HepG2 (cell line): Measurements from ENCODE around the gene DHX8. TPM values are rescaled to one million over a fixed set of nuclear protein-coding genes. Genes with fewer than 3 reads are reported as not detected.

ENCODE experiments used
- CREB1 ChIP-seq, 2 experiments: fragments of 450-650 bp in 1 of 2; IDR thresholded peaks; 2 replicates each; pipeline ENCODE4 v1.6.1; 2016 to 2017; ENCODE audit warnings: control low read depth in 1 of 2, mild to moderate bottlenecking in 1 of 2, missing compliant biosample characterization in 1 of 2, missing genetic modification characterization in 1 of 2
- HOXD1 ChIP-seq: sonication (generic); formaldehyde crosslinking; IDR thresholded peaks from 2 replicates; pipeline ENCODE4 v1.5.0; 2020; ENCODE audit warnings: missing genetic modification reagents
- IKZF4 ChIP-seq: sonication (generic); formaldehyde crosslinking; IDR thresholded peaks from 2 replicates; pipeline ENCODE4 v1.5.1; 2020; ENCODE audit warnings: borderline replicate concordance, mild to moderate bottlenecking, low read depth, missing genetic modification reagents; ENCODE audit errors: not compliant biosample characterization
- JUND ChIP-seq: sonication (generic); formaldehyde crosslinking; IDR thresholded peaks from 2 replicates; pipeline ENCODE4 v1.8.0; 2022; ENCODE audit warnings: mild to moderate bottlenecking, missing genetic modification reagents
- RNF2 ChIP-seq: fragments of 450-650 bp; conservative IDR thresholded peaks from 2 replicates; pipeline ENCODE4 v1.6.1; 2016; ENCODE audit warnings: low read depth
- ZBED4 ChIP-seq: sonication (generic); formaldehyde crosslinking; IDR thresholded peaks from 2 replicates; pipeline ENCODE4 v1.4.0; 2020; ENCODE audit warnings: missing genetic modification reagents, borderline replicate concordance
- ZNF251 ChIP-seq: sonication (generic); formaldehyde crosslinking; IDR thresholded peaks from 2 replicates; pipeline ENCODE4 v1.9.0; 2021; ENCODE audit warnings: mild to moderate bottlenecking, missing genetic modification reagents
- ZNF275 ChIP-seq: sonication (generic); formaldehyde crosslinking; IDR thresholded peaks from 2 replicates; pipeline ENCODE4 v1.8.0; 2022; ENCODE audit warnings: missing genetic modification reagents, mild to moderate bottlenecking, inconsistent platforms, borderline replicate concordance
- ZNF503 ChIP-seq: sonication (generic); formaldehyde crosslinking; IDR thresholded peaks from 2 replicates; pipeline ENCODE4 v1.4.0; 2020; ENCODE audit warnings: missing genetic modification reagents
- ZNF549 ChIP-seq: sonication (generic); formaldehyde crosslinking; IDR thresholded peaks from 2 replicates; pipeline ENCODE4 v1.5.0; 2020; ENCODE audit warnings: missing genetic modification reagents
- ZNF574 ChIP-seq: sonication (generic); formaldehyde crosslinking; IDR thresholded peaks from 2 replicates; pipeline ENCODE4 v1.4.0; 2020; ENCODE audit warnings: missing genetic modification reagents
- ZNF784 ChIP-seq: sonication (generic); formaldehyde crosslinking; IDR thresholded peaks from 2 replicates; pipeline ENCODE4 v1.5.1; 2020; ENCODE audit warnings: missing genetic modification reagents, mild to moderate bottlenecking, borderline replicate concordance
- ZSCAN22 ChIP-seq: sonication (generic); formaldehyde crosslinking; IDR thresholded peaks from 2 replicates; pipeline ENCODE4 v1.4.0; 2020; ENCODE audit warnings: mild to moderate bottlenecking, missing genetic modification reagents
- polyA plus RNA-seq, 8 experiments: library from polyadenylated mRNA; depleted of rRNA in 3 of 8; stranded (reverse) in 7 of 8; unstranded in 1 of 8; fragments of >200 nt; fragmentation: Illumina TruSeq in 4 of 8; extraction: Trizol in 4 of 8; gene quantifications; 2 replicates each; pipeline versions ENCODE4 v1.2.1 to v1.2.3, GENCODE V29; 2011 to 2016; ENCODE audit warnings: low read depth in 4 of 8, missing spikeins in 1 of 8, mixed read lengths in 1 of 8; ENCODE audit not compliant: insufficient read depth in 1 of 8
- total RNA-seq, 5 experiments: library from RNA; depleted of rRNA; stranded (reverse); fragments of >200 nt; fragmentation: Illumina TruSeq; extraction: Trizol; gene quantifications; 2 replicates each; pipeline ENCODE4 v1.2.3, GENCODE V29; 2016; ENCODE audit warnings: low read depth in 1 of 5

Gene DHX8
- total and polyA plus RNA-seq, 2 of the 13 experiments (the other 11 are each of a cell fraction or from before 2014, with no cell fraction given) = 24.8 to 48.9 TPM

- TF ChIP-seq ZNF503 (CRISPR knock-in tag) = peak; percentile 95
- TF ChIP-seq ZSCAN22 (CRISPR knock-in tag) = peak; percentile 66; the same call in 1 of the 2 replicates
- TF ChIP-seq HOXD1 = peak; percentile 50
- TF ChIP-seq CREB1 (IDR thresholded peaks at IDR 0.05) = peak; percentile 53; the same call in 1 of the 2 replicates
- peak; percentile 82 for TF ChIP-seq CREB1 (CRISPR knock-in tag; IDR thresholded peaks at IDR 0.05)
- peak; percentile 74 for TF ChIP-seq ZNF574 (CRISPR knock-in tag)
- no peak for TF ChIP-seq RNF2
- TF ChIP-seq ZNF251 = 0 out of 2 replicates have a peak, but pooled peaks have one; percentile 45
- TF ChIP-seq ZNF784 (CRISPR knock-in tag) = no peak
- TF ChIP-seq ZNF275 (CRISPR knock-in tag) = peak; percentile 95; the same call in 1 of the 2 replicates
- TF ChIP-seq ZBED4 = no peak
- no peak for TF ChIP-seq IKZF4 (CRISPR knock-in tag)
- no peak for TF ChIP-seq ZNF549 (CRISPR knock-in tag)
- TF ChIP-seq JUND (CRISPR knock-in tag) = peak; percentile 89
Measured at GRCh38 chr17:43530288-43531081, 46.7 kb downstream of the DHX8 start (continued).
